OCI-LY3 (cell line): Measurements from ENCODE around the gene PLD1.

ENCODE experiments used
- CTCF ChIP-seq: fragments of 200-600, 300-600 bp; sonication (generic); IDR thresholded peaks from 2 replicates; pipeline ENCODE4 v1.5.1; 2014; ENCODE audit warnings: antibody characterized with exemption, low read length, low read depth
- EZH2phosphoT487 ChIP-seq: fragments of 200-600 bp; shearing (Covaris generic); IDR thresholded peaks from 2 replicates; pipeline ENCODE4 v1.6.1; 2018; ENCODE audit warnings: antibody characterized with exemption, mixed run types, low read depth

- TF ChIP-seq CTCF (no peak), EZH2phosphoT487 (no peak)
Observed at GRCh38 chr3:171620825-171621434, 189.4 kb downstream of the PLD1 start.
